H1 (cell line): ENCODE measurements around the gene EIPR1. TPM values are rescaled to one million over a fixed set of nuclear protein-coding genes. Genes with fewer than 3 reads are reported as not detected.

ENCODE experiments used
- CTCF ChIA-PET: fragments of 300-600 bp; sonication (Branson Sonifier 250); formaldehyde crosslinking; loops from one replicate; lab custom pipeline; 2021; ENCODE audit not compliant: partially characterized antibody; lab: Charles Lee
- POLR2A ChIA-PET: fragments of 300-600 bp; sonication (Branson Sonifier 250); formaldehyde crosslinking; loops from one replicate; lab custom pipeline; 2021; ENCODE audit warnings: inconsistent platforms; ENCODE audit not compliant: partially characterized antibody; lab: Charles Lee
- DNase-seq, 2 experiments: peaks; one replicate each; pipeline versions ENCODE4 v3.0.0 to v3.0.0-alpha.2; 2010 to 2022; ENCODE audit warnings: low spot score in 2 of 2, low read depth in 1 of 2, mixed read lengths in 1 of 2
- FAIRE-seq: peaks from 2 replicates; lab custom pipeline; 2011; peaks lifted over from hg19 to GRCh38; lab: Jason Lieb, UNC
- H2AFZ ChIP-seq: 2 replicates; pipeline ENCODE4 v1.8.1; 2012; ENCODE audit warnings: low read length, inconsistent platforms
- H2AK5ac ChIP-seq: 2 replicates; pipeline ENCODE4 v1.6.1; 2013; ENCODE audit warnings: low read depth, low read length
- H2BK120ac ChIP-seq: replicated peaks from 2 replicates; pipeline ENCODE3; 2013; ENCODE audit warnings: low read depth, low read length, inconsistent platforms
- H2BK12ac ChIP-seq: 2 replicates; pipeline ENCODE4 v1.6.1; 2013; ENCODE audit warnings: low read depth, low read length
- H2BK15ac ChIP-seq: 2 replicates; pipeline ENCODE4 v1.6.1; 2013; ENCODE audit warnings: low read length
- H2BK20ac ChIP-seq: 2 replicates; pipeline ENCODE4 v1.6.1; 2013; ENCODE audit warnings: low read length
- H2BK5ac ChIP-seq: 2 replicates; pipeline ENCODE4 v1.6.1; 2013; ENCODE audit warnings: low read depth, low read length
- H3K14ac ChIP-seq: 2 replicates; pipeline ENCODE4 v1.6.1; 2013; ENCODE audit warnings: inconsistent platforms; ENCODE audit not compliant: insufficient read length
- H3K18ac ChIP-seq: 2 replicates; pipeline ENCODE4 v1.6.1; 2013; ENCODE audit warnings: low read length; ENCODE audit errors: extremely low read depth
- H3K23ac ChIP-seq: 2 replicates; pipeline ENCODE4 v1.6.1; 2013; ENCODE audit warnings: inconsistent platforms; ENCODE audit not compliant: insufficient read length
- H3K23me2 ChIP-seq: 2 replicates; pipeline ENCODE4 v1.6.1; 2013; ENCODE audit warnings: low read depth, low read length
- H3K27ac ChIP-seq: 2 replicates; pipeline ENCODE4 v1.6.1; 2011; ENCODE audit warnings: low read depth, low read length, inconsistent platforms
- H3K27me3 ChIP-seq, 4 experiments: replicated peaks in 1 of 4; 1 replicate in 1 of 4; 2 replicates in 3 of 4; pipeline versions ENCODE4 v1.6.1 to v1.8.1; 2011 to 2013; ENCODE audit warnings: low read length in 3 of 4, mild to moderate bottlenecking in 3 of 4, inconsistent platforms in 2 of 4, mixed read lengths in 2 of 4, moderate library complexity in 1 of 4; ENCODE audit not compliant: control insufficient read depth in 3 of 4, insufficient read depth in 3 of 4; ENCODE audit errors: extremely low read depth in 1 of 4
- H3K36me3 ChIP-seq, 4 experiments: 2 replicates each; pipeline versions ENCODE4 v1.6.1 to v1.8.1; 2011 to 2013; ENCODE audit warnings: mild to moderate bottlenecking in 4 of 4, low read length in 3 of 4, moderate library complexity in 2 of 4, control low read depth in 1 of 4, inconsistent platforms in 1 of 4; ENCODE audit not compliant: insufficient read depth in 4 of 4, control insufficient read depth in 2 of 4
- H3K4ac ChIP-seq: replicated peaks from 2 replicates; pipeline ENCODE3; 2013; ENCODE audit warnings: low read length, low read depth, mixed read lengths, inconsistent platforms; ENCODE audit not compliant: insufficient read length
- H3K4me1 ChIP-seq, 4 experiments: replicated peaks in 1 of 4; 1 replicate in 1 of 4; 2 replicates in 3 of 4; pipeline versions ENCODE4 v1.6.1 to v1.8.1; 2011 to 2013; ENCODE audit warnings: low read length in 3 of 4, inconsistent platforms in 2 of 4, mixed read lengths in 1 of 4; ENCODE audit not compliant: insufficient read depth in 4 of 4, control insufficient read depth in 3 of 4
- H3K4me2 ChIP-seq, 2 experiments: 2 replicates each; pipeline versions ENCODE4 v1.6.1 to v1.8.1; 2011 to 2013; ENCODE audit warnings: low read depth in 2 of 2, low read length in 2 of 2, control low read depth in 1 of 2, inconsistent platforms in 1 of 2, mild to moderate bottlenecking in 1 of 2; ENCODE audit not compliant: insufficient read depth in 1 of 2
- H3K4me3 ChIP-seq, 4 experiments: fragments of 200-600, 300-600 bp in 1 of 4; sonication (generic), shearing (Covaris generic), sonication (Bioruptor Twin) in 1 of 4; 2 replicates each; pipeline versions ENCODE4 v1.5.1 to v1.8.1; 2011 to 2016; ENCODE audit warnings: low read length in 4 of 4, low read depth in 3 of 4, control low read depth in 2 of 4, inconsistent platforms in 2 of 4, mild to moderate bottlenecking in 2 of 4, mixed read lengths in 1 of 4, moderate library complexity in 1 of 4; ENCODE audit not compliant: insufficient read depth in 2 of 4; ENCODE audit errors: extremely low read depth in 1 of 4
- H3K56ac ChIP-seq: replicated peaks from 2 replicates; pipeline ENCODE3; 2013; ENCODE audit warnings: low read depth, mild to moderate bottlenecking, mixed read lengths, low read length, inconsistent platforms; ENCODE audit not compliant: insufficient read length
- H3K79me1 ChIP-seq: 2 replicates; pipeline ENCODE4 v1.6.1; 2013; ENCODE audit warnings: low read depth, low read length, control low read depth
- H3K79me2 ChIP-seq, 2 experiments: 2 replicates each; pipeline versions ENCODE4 v1.6.1 to v1.8.1; 2012 to 2013; ENCODE audit warnings: low read length in 2 of 2, mild to moderate bottlenecking in 2 of 2, inconsistent platforms in 1 of 2; ENCODE audit not compliant: insufficient read depth in 2 of 2, control insufficient read depth in 1 of 2
- H3K9ac ChIP-seq, 4 experiments: replicated peaks in 1 of 4; 1 replicate in 1 of 4; 2 replicates in 3 of 4; pipeline versions ENCODE4 v1.6.1 to v1.8.1; 2011 to 2013; ENCODE audit warnings: low read depth in 3 of 4, low read length in 3 of 4, control low read depth in 2 of 4, mild to moderate bottlenecking in 2 of 4, moderate library complexity in 2 of 4, inconsistent platforms in 1 of 4; ENCODE audit errors: extremely low read depth in 1 of 4
- H3K9me3 ChIP-seq, 2 experiments: 2 replicates each; pipeline versions ENCODE4 v1.6.1 to v1.8.1; 2012 to 2013; ENCODE audit warnings: mild to moderate bottlenecking in 2 of 2, moderate library complexity in 2 of 2, control low read depth in 1 of 2, inconsistent platforms in 1 of 2, low read depth in 1 of 2, low read length in 1 of 2, mixed read lengths in 1 of 2; ENCODE audit not compliant: insufficient read depth in 2 of 2
- H4K20me1 ChIP-seq, 2 experiments: replicated peaks in 1 of 2; 2 replicates each; pipeline versions ENCODE3 to v1.8.1; 2011 to 2013; ENCODE audit warnings: inconsistent platforms in 2 of 2, low read length in 2 of 2, mild to moderate bottlenecking in 1 of 2; ENCODE audit not compliant: insufficient read depth in 2 of 2, control insufficient read depth in 1 of 2
- H4K5ac ChIP-seq: 2 replicates; pipeline ENCODE4 v1.6.1; 2013; ENCODE audit warnings: low read length, low read depth, mixed read lengths, inconsistent platforms; ENCODE audit not compliant: insufficient read length
- H4K8ac ChIP-seq: 2 replicates; pipeline ENCODE4 v1.8.0; 2013; ENCODE audit warnings: mild to moderate bottlenecking, moderate library complexity, low read length, inconsistent platforms; ENCODE audit not compliant: insufficient read depth; ENCODE audit errors: extremely low read depth
- H4K91ac ChIP-seq: replicated peaks from 2 replicates; pipeline ENCODE3; 2013; ENCODE audit warnings: low read length, mixed read lengths, inconsistent platforms; ENCODE audit not compliant: insufficient read length
- CBX8 ChIP-seq: fragments of 300-800, 300-1000 bp; sonication (generic); IDR thresholded peaks from 2 replicates; pipeline ENCODE4 v1.7.1; 2016; ENCODE audit warnings: low read depth, low read length, borderline replicate concordance
- CEBPB ChIP-seq: IDR thresholded peaks from 2 replicates; pipeline ENCODE4 v1.6.1; 2012; ENCODE audit warnings: low read depth, low read length
- GTF2F1 ChIP-seq: IDR thresholded peaks from 2 replicates; pipeline ENCODE4 v1.6.1; 2012; ENCODE audit warnings: low read depth, low read length, improper control_type of control experiment, borderline replicate concordance
- KDM5A ChIP-seq: fragments of 200-600 bp; IDR thresholded peaks from 2 replicates; pipeline ENCODE4 v1.7.1; 2012; ENCODE audit warnings: mild to moderate bottlenecking, low read length, inconsistent platforms, mixed read lengths
- RFX5 ChIP-seq: IDR thresholded peaks from 2 replicates; pipeline ENCODE4 v1.6.1; 2011; ENCODE audit warnings: low read depth, low read length, improper control_type of control experiment, borderline replicate concordance
- TBP ChIP-seq: IDR thresholded peaks from 2 replicates; pipeline ENCODE4 v1.6.1; 2011; ENCODE audit warnings: low read depth, low read length, improper control_type of control experiment
- WGBS, 2 experiments: shearing (Covaris generic) in 1 of 2; methylation state at CpG; one replicate each; pipeline versions ENCODE4 v1.1.6 to v1.1.7; 2013 to 2015; ENCODE audit warnings: low lambda C conversion rate in 2 of 2, mixed read lengths in 2 of 2, inconsistent platforms in 1 of 2, low coverage in 1 of 2, missing lambda C conversion rate in 1 of 2; ENCODE audit not compliant: insufficient replicate concordance in 2 of 2, insufficient coverage in 1 of 2, insufficient read length in 1 of 2; ENCODE audit errors: extremely low coverage in 1 of 2, missing lambda C conversion rate in 1 of 2; 5-methylcytosine and 5-hydroxymethylcytosine counted together
- polyA plus RNA-seq, 7 experiments: library from polyadenylated mRNA; depleted of rRNA in 3 of 7; stranded (reverse) in 5 of 7; unstranded in 2 of 7; fragments of >200 nt in 5 of 7; fragments of 200-250 nt in 2 of 7; gene quantifications; 1 replicate in 5 of 7; 2 replicates in 1 of 7; 4 replicates in 1 of 7; pipeline versions ENCODE4 v1.2.1 to v1.2.3, GENCODE V29; 2011 to 2013; ENCODE audit warnings: missing spikeins in 2 of 7, mixed read lengths in 2 of 7
- total RNA-seq: library from RNA; stranded (reverse); fragmentation: NEBNext Ultra II Directional; extraction: Animal tissue kit (Norgen Biotek cat#: 25700); gene quantifications from 2 replicates; pipeline ENCODE4 v1.2.1, GENCODE V29; 2021

Gene EIPR1
- total and polyA plus RNA-seq, 2 of the 8 experiments (the other 6 are each of a cell fraction or from before 2014, with no cell fraction given), result 26.3 to 56.4 TPM

GRCh38 chr2:3300224-3300995, 77.2 kb downstream of the EIPR1 start:
- Histone ChIP-seq H3K9ac (no peak overlapping the region), H4K5ac (no peak overlapping the region), H3K4me3 (no peak overlapping the region), H2AK5ac (no peak overlapping the region), H2AFZ (no peak overlapping the region), H3K23ac (no peak overlapping the region)
- FAIRE-seq, result no peak
- TF ChIP-seq CEBPB (no peak), GTF2F1 (no peak), RFX5 (no peak), KDM5A (no peak), CBX8 (no peak), TBP (no peak)
- TF ChIP-seq, all 59 proteins: peak for 0
- Histone ChIP-seq H3K79me2 (no peaks in the 10 kb centered on the region; a peak in 1 of 4 replicates), H3K36me3 (no peaks in the 10 kb centered on the region; a peak in 1 of 8 replicates), H4K8ac (no peak overlapping the region), H2BK5ac (no peak overlapping the region), H3K9me3 (no peaks in the 10 kb centered on the region), H3K79me1 (peaks cover 6% of the 10 kb centered on the region), H3K18ac (no peak overlapping the region; the same call in 1 of the 2 replicates), H3K27me3 (no peaks in the 10 kb centered on the region), H4K91ac (no peak overlapping the region), H3K23me2 (peaks cover 10% of the 10 kb centered on the region; the same call in 1 of the 2 replicates), H3K14ac (no peak overlapping the region), H2BK12ac (no peak overlapping the region), H3K4me1 (peaks cover 0 to 10% (median 8%) of the 10 kb centered on the region in 4 experiments; a peak in 6 of 7 replicates), H2BK120ac (no peak overlapping the region), H3K56ac (no peak overlapping the region), H4K20me1 (peaks cover 1 to 7% of the 10 kb centered on the region in 2 experiments), H3K4ac (no peak overlapping the region), H2BK20ac (no peak overlapping the region), H2BK15ac (no peak overlapping the region), H3K4me2 (no peak overlapping the region), H3K27ac (no peak overlapping the region)
- 89% methylated on average over 14 of the region's 14 CpGs; no CpG with 5 or more reads in 1 of the 2 experiments for WGBS, 2 experiments
- POLR2A ChIA-PET, result interaction anchor here (0.6 to 1.6 kb wide), 2 partner anchors 13 to 44 kb away, joined by 3 to 4 read pairs; no protein-coding TSS in a partner anchor
- CTCF ChIA-PET, result interaction anchor here (1.5 kb wide), 1 partner anchor 11 kb away, joined by 7 read pairs; no protein-coding TSS in a partner anchor
- DNase-seq, result no peak
